Thyroid gland (tissue), 4 donors: ENCODE results near the gene DNAJC22. TPM values are rescaled to one million over a fixed set of nuclear protein-coding genes. Genes with fewer than 3 reads are reported as not detected.
"Not testable (repeated sequence)": the region's sequence is repeated elsewhere in the genome, so short reads cannot be mapped to it uniquely, and the experiment has no call there.

Source experiments
- DNase-seq, 2 donors: peaks; one replicate each; pipeline ENCODE4 v3.0.0-alpha.2; 2019
- H3K27ac ChIP-seq, 3 donors: fragments of 200-600 bp; sonication (generic); 1 replicate in 2 of 3; 2 replicates in 1 of 3; pipeline ENCODE4 v1.5.1; 2016 to 2019; ENCODE audit warnings: mild to moderate bottlenecking in 1 of 3, moderate library complexity in 1 of 3
- H3K27me3 ChIP-seq: fragments of 200-600 bp; sonication (generic); one replicate; pipeline ENCODE4 v1.5.1; 2019
- H3K36me3 ChIP-seq, 2 donors: fragments of 200-600 bp; sonication (generic); one replicate each; pipeline ENCODE4 v1.5.1; 2016 to 2019
- H3K4me1 ChIP-seq, 2 donors: fragments of 200-600 bp; sonication (generic); one replicate each; pipeline ENCODE4 v1.5.1; 2017 to 2019
- H3K4me3 ChIP-seq, 3 donors: fragments of 200-600 bp; sonication (generic); replicated peaks in 1 of 3; 1 replicate in 2 of 3; 2 replicates in 1 of 3; pipeline ENCODE4 v1.5.1; 2016; ENCODE audit warnings: mild to moderate bottlenecking in 1 of 3
- H3K9me3 ChIP-seq: fragments of 200-600 bp; sonication (generic); one replicate; pipeline ENCODE4 v1.5.1; 2017
- CTCF ChIP-seq, 6 experiments: fragments of 200-600 bp in 3 of 6; fragments of 450-650 bp in 3 of 6; sonication (generic) in 3 of 6; IDR thresholded peaks; one replicate each; pipeline ENCODE4 v1.5.1; 2016 to 2019; ENCODE audit warnings: antibody characterized with exemption in 6 of 6, mild to moderate bottlenecking in 2 of 6, inconsistent platforms in 1 of 6, moderate library complexity in 1 of 6
- POLR2A ChIP-seq, 2 donors: fragments of 450-650 bp; IDR thresholded peaks; one replicate each; pipeline ENCODE4 v1.6.1; 2017; ENCODE audit warnings: antibody characterized with exemption in 2 of 2, mild to moderate bottlenecking in 2 of 2, moderate library complexity in 1 of 2
- WGBS, 2 donors: methylation state at CpG; one replicate each; pipeline ENCODE4 v1.1.5; 2017; 5-methylcytosine and 5-hydroxymethylcytosine counted together
- intact Hi-C: fragments of 100-400 bp; cut with DNase I; formaldehyde crosslinking; loops from one replicate; pipeline ENCODE4 v1.15.1; 2023
- total RNA-seq, 4 donors: library from RNA; depleted of rRNA; stranded (reverse); fragments of >200 nt; gene quantifications; one replicate each; pipeline ENCODE4 v1.2.3, GENCODE V29; 2016

The DNAJC22 gene
- total RNA-seq, 4 donors from 2014 or later, result 10.3 to 19.5 (median 17.5) TPM

DNA sequence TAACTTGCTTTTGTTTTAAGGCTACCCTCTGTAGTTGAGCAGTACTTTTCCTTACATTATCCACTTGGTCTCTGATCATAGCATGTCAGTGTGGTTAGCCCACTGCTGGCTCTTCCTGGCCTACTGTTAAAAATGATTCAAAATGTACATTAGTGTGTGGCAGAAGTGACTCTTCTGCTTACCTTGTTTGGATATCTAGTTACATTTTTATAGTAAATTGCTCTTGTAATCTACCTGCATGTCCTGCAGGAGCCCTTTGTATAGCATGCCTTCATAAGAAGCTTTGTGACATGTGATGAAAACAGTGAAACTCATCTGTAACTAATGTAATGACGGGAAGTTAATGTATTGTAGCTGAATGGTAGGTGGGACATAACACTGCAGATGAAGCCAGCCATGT is 28.7 kb downstream of the DNAJC22 start:
- no peaks in the 10 kb centered on the region for H3K27me3 ChIP-seq
- no peaks in the 10 kb centered on the region for H3K9me3 ChIP-seq
- intact Hi-C loops, result no loop called here
- 83 to 100% methylated on average over 1 of the region's 1 CpG for WGBS, 2 donors
- no peak overlapping the region for H3K27ac ChIP-seq
- DNase-seq, result no peak
- no peaks in the 10 kb centered on the region for H3K36me3 ChIP-seq
- no peaks in the 10 kb centered on the region for H3K4me1 ChIP-seq
- H3K4me3 ChIP-seq, result no peak overlapping the region
- TF ChIP-seq CTCF (IDR thresholded peaks at IDR 0.05), result no peak
- TF ChIP-seq POLR2A (IDR thresholded peaks at IDR 0.05), result no peak

DNA sequence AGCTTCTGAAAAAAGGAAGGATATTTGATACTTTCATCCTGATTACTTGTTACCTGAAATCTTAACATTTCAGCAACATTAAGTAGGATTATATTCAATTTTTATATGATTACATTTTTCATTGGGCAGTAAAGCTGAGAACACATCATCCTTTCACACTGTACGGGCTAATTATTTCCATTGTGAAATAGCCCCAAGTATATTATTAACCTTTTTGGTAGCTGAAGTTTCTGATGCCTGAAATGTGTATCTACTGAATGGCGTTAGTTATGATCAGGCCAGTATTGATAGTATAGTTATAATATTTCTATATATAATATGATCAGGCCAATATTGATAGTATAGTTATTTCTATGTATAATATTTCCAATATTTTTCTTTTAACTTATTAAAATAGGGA is 30.7 kb downstream of the DNAJC22 start:
- no peaks in the 10 kb centered on the region for H3K27me3 ChIP-seq
- WGBS, 2 donors, result 89 to 90% methylated on average over 2 of the region's 2 CpGs
- TF ChIP-seq POLR2A (IDR thresholded peaks at IDR 0.05), result no peak
- TF ChIP-seq CTCF (IDR thresholded peaks at IDR 0.05), result no peak

GRCh38 chr12:49380184-49380583 is 33.5 kb downstream of the DNAJC22 start:
- H3K9me3 ChIP-seq, H3K4me1 ChIP-seq, H3K36me3 ChIP-seq, H3K4me3 ChIP-seq, H3K27ac ChIP-seq, intact Hi-C loops, DNase-seq, H3K27me3 ChIP-seq: not testable (repeated sequence)
- 97 to 99% methylated on average over 9 of the region's 9 CpGs for WGBS, 2 donors

More for the DNA sequence above, 30.7 kb downstream of the DNAJC22 start:
- Histone ChIP-seq H3K4me3 (no peak overlapping the region), H3K36me3 (no peaks in the 10 kb centered on the region), H3K9me3 (no peaks in the 10 kb centered on the region), H3K27ac (no peak overlapping the region), H3K4me1 (no peaks in the 10 kb centered on the region)
- DNase-seq, result no peak
- intact Hi-C loops, result no loop called here

- intact Hi-C loops, result no loop called here
- Histone ChIP-seq H3K36me3 (no peaks in the 10 kb centered on the region), H3K27ac (no peak overlapping the region), H3K4me3 (no peak overlapping the region), H3K27me3 (no peaks in the 10 kb centered on the region), H3K4me1 (no peaks in the 10 kb centered on the region), H3K9me3 (no peaks in the 10 kb centered on the region)
- peak; percentile 15 to 17 for DNase-seq
- 71 to 78% methylated on average over 18 of the region's 18 CpGs for WGBS, 2 donors
- TF ChIP-seq POLR2A (IDR thresholded peaks at IDR 0.05), result no peak
- TF ChIP-seq CTCF (IDR thresholded peaks at IDR 0.05), result no peak
Measured at GRCh38 chr12:49388682-49389386, 42.1 kb downstream of the DNAJC22 start.

- intact Hi-C loops, result no loop called here
- no peaks in the 10 kb centered on the region for H3K36me3 ChIP-seq
- no peak for TF ChIP-seq POLR2A (IDR thresholded peaks at IDR 0.05)
- TF ChIP-seq CTCF (IDR thresholded peaks at IDR 0.05), result no peak
- no peaks in the 10 kb centered on the region for H3K27me3 ChIP-seq
- no peak for DNase-seq
- no peaks in the 10 kb centered on the region for H3K9me3 ChIP-seq
- WGBS, 2 donors, result 85 to 87% methylated on average over 13 of the region's 13 CpGs
- no peak overlapping the region for H3K27ac ChIP-seq
- no peaks in the 10 kb centered on the region for H3K4me1 ChIP-seq
- no peak overlapping the region for H3K4me3 ChIP-seq
Measured at GRCh38 chr12:49389387-49389703, 42.7 kb downstream of the DNAJC22 start.
